ENCODE measurements around the gene MUC13.

Gene MUC13

GRCh38 chr3:124862006-124862405 is 72.5 kb downstream of the MUC13 start:
- no peak for DNase-seq

DNA sequence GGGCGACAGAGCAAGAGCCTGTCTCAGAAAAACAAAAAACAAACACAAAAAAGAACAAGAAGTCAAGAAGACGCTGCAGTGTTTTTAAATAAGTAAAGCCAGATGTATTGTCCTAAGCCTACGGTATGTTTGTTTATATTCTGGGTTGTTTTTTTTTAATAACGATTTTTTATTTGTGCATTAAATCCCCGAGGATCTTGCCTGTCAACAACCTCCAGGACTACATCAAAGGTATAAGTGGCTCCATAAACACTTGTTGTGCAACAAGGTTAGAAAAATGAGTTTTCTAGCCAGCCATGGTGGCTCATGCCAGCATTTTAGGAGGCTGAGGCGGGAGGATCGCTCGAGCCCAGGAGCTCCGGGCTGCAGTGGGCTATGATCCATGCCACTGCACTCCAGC is 73.5 kb downstream of the MUC13 start:
- no peak for DNase-seq

DNA sequence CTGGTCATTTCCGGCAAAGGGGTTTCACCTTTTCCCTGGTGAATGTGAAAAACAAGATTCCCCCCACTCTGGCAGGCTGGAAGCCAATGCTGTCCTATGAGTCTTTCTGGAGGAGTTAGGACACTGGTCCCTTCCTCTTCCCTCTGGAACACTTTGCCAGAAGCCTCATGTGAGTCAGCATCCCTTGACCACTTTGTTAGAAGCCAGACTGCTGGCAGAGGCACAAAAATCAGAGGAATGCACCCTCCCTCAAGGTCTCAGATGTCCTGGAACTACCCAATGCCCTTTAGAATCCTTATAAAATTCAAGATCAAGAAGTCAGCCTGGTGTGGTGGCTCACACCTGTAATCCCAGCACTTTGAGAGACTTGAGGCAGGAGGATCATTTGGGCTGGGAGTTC is 74.0 kb downstream of the MUC13 start:
- peak; percentile 95 for DNase-seq

- peak; percentile 76 for DNase-seq
Observed at GRCh38 chr3:124859025-124859424, 75.5 kb downstream of the MUC13 start.

- DNase-seq, result no peak
Observed at GRCh38 chr3:124858275-124858674, 76.3 kb downstream of the MUC13 start.

DNA sequence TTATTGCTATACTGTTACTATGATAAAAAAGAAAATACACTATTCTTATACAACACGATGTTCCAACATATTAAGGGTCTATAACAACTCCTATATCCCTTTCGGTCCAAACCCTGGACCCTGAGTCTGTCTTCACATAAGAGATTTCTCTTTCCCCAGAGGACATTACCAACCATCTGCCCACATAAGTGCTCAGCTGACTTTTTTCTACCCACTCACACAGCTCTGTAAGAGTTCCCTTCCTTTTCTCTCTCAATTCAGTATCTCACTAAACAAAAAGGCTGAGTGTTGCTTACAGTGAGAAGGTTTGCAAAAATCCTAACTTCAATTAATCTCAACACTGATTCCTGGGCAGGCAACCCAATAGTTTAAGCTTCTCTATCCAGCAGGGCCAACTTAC is 77.9 kb downstream of the MUC13 start:
- no peak for DNase-seq

Measured in islet precursor cell (in vitro differentiated cells).